Stimulated activated CD8-positive, alpha-beta memory T cell treated with anti-CD3 and anti-CD28 coated beads, Interleukin-2, amount 100 ng/mL, for 48 hours (primary cell): Measurements from ENCODE around the gene MYO1D.
"Not testable (repeated sequence)": the region's sequence is repeated elsewhere in the genome, so short reads cannot be mapped to it uniquely, and the experiment has no call there.

ENCODE experiments used
- DNase-seq, 2 donors: peaks; one replicate each; pipeline ENCODE4 v3.0.0-alpha.2; 2020; ENCODE audit warnings: low read depth in 2 of 2

Gene MYO1D

GRCh38 chr17:32673964-32674363 lies 203.0 kb downstream of the MYO1D start:
- no peak for DNase-seq

- DNase-seq, result no peak
Measured at GRCh38 chr17:32672711-32673110, 204.2 kb downstream of the MYO1D start.

DNA sequence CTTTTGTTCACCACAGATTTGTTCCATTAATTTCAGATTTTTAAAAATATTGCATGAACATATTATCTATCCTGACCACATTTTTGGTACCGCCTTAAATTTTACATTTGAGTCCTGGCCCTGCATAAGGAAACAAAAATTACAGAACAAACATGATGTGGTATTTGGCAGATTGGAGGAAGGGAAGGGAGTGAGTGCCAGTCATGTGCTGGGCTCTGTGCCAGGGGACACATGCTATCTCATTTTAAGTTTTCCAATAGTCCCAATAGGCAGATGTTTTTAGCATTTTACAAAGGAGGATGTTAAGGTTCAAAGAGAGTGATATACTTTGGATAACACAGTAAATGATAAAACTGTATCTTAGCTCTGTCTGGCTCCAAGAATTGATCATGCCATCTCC lies 205.0 kb downstream of the MYO1D start:
- DNase-seq, result no peak

DNA sequence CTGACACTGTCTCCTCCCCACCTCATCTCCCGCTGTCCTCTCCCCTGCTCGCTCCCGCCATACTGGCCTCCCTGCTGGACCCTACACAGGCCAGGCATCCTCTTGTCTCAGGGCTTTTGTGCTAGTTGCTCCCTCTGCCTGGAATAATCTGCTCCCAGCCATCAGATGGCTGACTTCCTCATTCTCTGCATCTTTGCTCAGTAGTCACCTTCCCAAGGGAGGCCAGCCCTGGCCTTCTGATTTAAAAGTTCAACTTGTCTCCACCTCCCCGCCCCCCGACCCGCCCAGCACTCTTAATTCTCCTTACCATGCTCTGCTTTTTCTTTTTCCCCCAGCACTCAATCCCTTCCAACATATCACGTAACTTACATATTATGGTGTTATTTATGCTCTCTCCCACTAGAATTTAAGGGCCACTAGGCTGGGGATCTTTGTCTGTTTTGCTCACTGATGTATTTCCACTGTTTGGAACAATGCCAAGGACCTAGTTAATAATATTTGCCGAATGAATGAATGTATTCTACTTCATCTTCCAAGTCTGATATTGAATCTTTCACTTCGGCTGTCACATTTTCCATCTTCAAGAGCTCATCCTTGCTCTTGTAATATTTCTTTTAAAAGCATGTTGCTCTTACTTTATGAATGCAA lies 211.9 kb downstream of the MYO1D start:
- no peak for DNase-seq

- no peak for DNase-seq
Measured at GRCh38 chr17:32660496-32660985, 216.4 kb downstream of the MYO1D start.

DNA sequence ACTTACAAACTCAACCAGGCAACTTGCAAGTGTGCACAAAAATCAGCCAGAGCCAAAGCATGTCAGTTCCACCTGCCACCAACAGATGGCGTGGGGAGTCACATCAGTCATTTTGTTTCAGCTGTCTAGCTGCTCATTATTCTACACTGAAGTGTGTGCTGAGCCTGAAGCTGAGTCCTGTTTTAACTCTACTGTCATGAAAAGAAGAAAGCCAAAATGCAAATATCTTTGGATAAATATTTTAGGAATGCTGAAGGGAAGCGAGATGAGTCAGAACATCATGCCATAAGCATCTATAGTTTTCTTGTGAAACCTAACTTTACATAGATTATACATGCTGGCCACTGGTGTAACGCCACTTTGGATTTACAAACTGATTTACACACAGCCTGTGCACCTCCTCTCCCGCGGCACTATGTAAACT lies 217.5 kb downstream of the MYO1D start:
- DNase-seq, result peak; percentile 30 to 54

- no peak for DNase-seq
Measured at GRCh38 chr17:32658470-32659418, 218.2 kb downstream of the MYO1D start.

DNA sequence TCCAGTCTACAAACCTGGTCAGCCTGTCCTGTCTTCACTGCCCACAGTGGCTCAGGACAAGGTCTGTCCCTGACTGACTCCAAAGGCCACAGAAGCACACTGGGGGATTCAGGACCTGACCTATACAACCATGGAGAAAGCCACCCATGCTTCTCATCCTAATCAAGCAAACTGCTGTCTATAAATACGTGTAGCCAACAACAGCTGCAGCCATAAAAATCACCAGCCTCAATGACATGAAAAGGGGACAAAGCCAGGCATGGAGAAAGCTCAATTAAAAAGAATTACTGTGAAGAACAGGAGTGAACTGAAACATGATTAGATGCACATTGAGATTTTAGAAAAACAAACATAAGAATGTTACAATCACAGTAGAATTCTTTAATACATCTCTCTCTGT lies 220.0 kb downstream of the MYO1D start:
- no peak for DNase-seq

- no peak for DNase-seq
Measured at GRCh38 chr17:32654324-32654723, 222.6 kb downstream of the MYO1D start.

- no peak for DNase-seq
Measured at GRCh38 chr17:32651084-32651483, 225.8 kb downstream of the MYO1D start.

GRCh38 chr17:32648450-32648849 lies 228.5 kb downstream of the MYO1D start:
- no peak for DNase-seq

DNA sequence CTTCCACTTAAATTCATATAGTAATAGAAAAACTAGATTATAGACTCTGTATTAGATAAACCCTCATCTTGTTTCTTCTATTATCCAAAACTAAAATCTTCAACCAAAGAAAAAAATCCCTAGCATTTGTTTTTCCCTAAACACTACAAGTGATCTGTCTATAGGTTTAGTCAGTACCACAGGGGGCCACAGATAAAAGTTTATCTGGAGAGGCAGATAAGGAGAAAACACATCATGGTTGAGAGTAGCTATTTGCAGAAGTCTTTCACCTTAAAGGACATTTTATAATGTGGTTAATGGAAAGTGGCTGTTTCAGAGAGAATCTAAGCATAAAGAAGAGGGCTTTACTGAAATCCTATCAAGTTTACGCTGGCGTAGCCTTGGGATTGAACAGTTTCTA lies 230.0 kb downstream of the MYO1D start:
- no peak for DNase-seq

DNA sequence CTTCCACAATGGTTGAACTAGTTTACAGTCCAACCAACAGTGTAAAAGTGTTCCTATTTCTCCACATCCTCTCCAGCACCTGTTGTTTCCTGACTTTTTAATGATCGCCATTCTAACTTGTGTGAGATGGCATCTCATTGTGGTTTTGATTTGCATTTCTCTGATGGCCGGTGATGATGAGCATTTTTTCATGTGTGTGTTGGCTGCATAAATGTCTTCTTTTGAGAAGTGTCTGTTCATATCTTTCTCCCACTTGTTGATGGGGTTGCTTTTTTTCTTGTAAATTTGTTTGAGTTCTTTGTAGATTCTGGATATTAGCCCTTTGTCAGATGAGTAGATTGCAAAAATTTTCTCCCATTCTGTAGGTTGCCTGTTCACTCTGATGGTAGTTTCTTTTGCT lies 235.4 kb downstream of the MYO1D start:
- DNase-seq, result not testable (repeated sequence)

DNA sequence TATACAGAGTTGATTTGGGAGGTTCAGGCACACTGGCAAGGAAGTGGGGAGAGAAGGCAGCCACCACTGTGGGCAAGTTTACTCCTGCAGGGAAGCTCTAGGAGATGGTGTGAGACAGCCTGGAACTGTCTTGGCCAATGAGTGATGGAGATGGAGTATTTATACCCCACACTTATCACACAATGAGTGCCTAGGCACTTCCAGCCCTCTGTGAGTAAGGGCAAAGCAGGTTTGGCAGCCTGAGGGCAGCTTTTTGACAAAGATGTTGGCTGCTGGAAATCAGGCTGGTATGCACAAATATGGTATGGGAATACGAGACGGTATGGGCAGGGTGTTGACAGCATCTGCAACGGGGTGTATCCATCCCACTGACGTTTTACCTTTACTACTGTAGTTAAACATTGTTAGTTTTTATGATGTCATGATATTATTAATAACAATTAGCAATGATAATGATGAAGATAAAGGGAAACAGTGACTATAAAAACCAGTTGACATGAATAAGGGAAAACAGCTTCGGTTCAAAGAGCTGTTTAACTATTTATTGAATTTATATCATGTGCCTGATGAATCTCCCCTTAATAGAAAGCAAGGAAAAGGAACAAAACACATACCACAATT lies 240.2 kb downstream of the MYO1D start:
- no peak for DNase-seq

DNA sequence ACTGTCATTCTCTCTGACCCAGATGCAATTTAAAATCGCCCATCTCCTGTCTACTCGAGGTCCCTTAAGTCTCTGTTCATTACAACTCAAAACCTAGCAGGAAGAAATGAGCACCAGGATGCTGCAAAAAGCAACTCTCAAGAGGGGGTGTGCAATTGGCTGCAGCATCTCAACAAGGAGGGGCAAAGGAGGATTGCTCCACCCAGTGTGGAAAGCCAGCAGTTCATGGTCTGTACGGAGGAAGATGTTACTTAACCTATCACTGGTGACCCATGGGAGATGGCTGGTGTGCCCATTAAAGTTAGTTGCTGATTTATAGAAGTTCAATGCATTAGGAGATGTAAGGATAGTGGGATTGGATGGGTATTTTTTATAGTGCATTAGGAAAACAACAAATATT lies 242.8 kb downstream of the MYO1D start:
- DNase-seq, result no peak

GRCh38 chr17:32631341-32632096 lies 245.4 kb downstream of the MYO1D start:
- DNase-seq, result no peak

DNA sequence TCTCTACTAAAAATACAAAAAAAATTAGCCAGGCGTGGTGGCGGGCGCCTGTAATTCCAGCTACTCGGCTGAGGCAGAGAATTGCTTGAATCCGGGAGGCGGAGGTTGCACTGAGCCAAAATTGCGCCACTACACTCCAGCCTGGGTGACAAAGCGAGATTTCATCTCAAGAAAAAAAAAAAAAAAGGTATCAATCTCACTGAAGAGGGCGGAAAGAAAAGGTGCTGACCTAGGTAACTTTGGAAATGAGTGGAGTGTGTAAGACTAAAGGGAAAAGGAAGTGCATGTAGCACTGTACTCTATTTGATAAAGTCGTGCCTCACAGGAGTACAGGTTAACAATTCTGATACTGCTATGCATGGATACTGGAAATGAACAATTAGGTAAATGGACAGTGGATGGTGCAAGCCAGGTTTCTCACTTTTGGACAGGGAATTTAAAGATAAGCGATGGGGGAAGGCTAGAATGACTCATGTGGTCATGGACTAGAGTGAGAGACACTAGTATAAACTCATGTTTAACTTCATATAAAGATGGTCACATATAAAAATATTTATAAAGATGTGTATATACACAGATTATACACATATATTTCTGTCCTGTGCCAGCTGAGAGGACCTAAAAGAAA lies 247.2 kb downstream of the MYO1D start:
- DNase-seq, result no peak

DNA sequence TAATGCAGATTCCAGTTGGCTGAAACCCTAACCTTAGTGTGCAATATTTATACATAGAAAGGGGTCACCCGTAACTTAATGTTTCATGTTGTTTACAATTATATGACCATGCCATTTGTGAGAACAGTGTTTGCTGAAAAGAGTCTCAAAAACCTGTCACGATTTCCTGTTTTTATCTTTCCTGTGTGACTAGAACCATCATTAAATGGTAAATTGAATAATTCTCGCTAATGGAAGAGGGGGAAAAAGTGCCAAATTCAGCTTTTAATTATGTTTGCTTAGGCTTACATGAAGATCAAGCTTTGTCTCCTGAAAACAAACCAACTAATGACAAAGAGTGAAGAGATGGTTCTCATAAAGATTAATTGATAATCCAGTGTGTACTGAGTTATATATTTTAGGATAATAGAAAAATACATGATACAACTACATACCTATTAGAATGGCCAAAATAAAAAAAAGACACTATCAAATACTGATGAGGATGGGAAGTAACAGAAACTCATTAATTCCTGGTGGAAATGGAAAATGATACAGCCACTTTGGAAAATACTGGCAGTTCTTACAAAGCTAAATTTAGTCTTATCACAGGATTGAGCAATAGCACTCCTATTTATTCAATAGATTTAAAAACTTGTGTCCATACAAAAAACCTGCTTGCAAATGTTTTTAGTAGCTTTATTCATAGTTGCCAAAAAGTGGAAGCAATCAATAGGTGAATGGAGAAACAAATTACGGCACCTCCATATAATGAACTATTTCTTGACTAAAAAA lies 248.5 kb downstream of the MYO1D start:
- no peak for DNase-seq

DNA sequence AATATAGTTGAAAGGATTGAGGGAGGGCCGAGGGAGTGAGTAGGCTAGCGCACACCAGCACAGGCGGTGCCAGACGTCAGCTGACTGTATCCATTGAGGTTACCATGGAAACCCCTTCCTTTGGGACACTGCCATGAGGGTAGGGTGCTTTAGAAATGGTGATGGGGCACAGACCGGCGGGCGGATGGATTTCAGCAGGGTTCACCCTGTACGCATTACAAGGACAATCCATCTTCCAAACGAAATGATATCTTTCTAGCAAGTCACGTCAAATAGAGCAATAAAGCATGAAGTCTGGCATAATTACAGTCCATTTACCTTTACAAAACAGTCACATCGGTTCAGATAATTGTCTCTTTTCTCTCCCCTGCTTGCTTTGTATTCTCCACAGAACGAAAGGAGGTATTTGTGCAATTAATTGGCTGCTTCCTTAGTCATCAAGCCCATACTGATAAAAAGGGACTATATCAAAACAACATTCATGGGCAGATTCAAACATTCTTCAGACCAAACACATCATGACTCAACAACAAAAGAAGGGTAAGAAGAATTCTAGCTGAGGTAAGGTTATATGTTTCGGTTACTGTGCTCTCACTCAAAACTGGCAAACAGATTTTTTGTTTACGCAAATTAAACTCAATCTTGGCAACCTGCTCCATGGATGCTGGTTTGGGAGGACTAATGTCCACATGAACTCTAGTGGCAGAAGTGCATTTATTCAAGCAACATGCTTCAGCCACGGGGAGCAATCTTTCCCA lies 249.5 kb downstream of the MYO1D start:
- DNase-seq, result no peak

DNA sequence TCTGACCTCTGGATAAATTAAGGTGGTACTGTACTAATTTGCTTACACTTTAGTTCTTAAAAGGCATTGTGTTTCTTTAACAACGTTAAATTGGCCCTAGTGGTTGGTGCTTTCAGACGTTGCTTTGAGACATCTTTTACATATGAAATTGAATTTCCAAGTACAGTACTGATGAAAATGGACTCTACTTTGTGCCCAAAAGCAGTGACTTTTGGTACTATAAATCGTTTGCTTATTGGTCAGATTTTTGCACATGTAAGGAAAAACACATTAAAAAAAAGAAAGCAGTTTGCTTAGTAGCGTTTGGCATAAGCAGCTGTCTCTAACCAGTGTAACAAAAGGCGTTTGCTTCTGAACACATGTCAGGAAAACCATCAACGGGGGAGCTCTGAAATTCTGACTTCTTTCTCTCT lies 250.5 kb downstream of the MYO1D start:
- no peak for DNase-seq
